ENCODE data around the gene CCL22.
"Not testable (repeated sequence)": the region's sequence is repeated elsewhere in the genome, so short reads cannot be mapped to it uniquely, and the experiment has no call there.

The CCL22 gene

GRCh38 chr16:57394444-57394843, 35.9 kb downstream of the CCL22 start:
- DNase-seq (ENCODE audit: low read depth) = no peak

GRCh38 chr16:57395026-57395425, 36.4 kb downstream of the CCL22 start:
- DNase-seq (ENCODE audit: low read depth) = no peak

GRCh38 chr16:57396786-57397185, 38.2 kb downstream of the CCL22 start:
- no peak for DNase-seq (ENCODE audit: low read depth)

GRCh38 chr16:57397493-57397892, 38.9 kb downstream of the CCL22 start:
- not testable (repeated sequence) for DNase-seq (ENCODE audit: low read depth)

DNA sequence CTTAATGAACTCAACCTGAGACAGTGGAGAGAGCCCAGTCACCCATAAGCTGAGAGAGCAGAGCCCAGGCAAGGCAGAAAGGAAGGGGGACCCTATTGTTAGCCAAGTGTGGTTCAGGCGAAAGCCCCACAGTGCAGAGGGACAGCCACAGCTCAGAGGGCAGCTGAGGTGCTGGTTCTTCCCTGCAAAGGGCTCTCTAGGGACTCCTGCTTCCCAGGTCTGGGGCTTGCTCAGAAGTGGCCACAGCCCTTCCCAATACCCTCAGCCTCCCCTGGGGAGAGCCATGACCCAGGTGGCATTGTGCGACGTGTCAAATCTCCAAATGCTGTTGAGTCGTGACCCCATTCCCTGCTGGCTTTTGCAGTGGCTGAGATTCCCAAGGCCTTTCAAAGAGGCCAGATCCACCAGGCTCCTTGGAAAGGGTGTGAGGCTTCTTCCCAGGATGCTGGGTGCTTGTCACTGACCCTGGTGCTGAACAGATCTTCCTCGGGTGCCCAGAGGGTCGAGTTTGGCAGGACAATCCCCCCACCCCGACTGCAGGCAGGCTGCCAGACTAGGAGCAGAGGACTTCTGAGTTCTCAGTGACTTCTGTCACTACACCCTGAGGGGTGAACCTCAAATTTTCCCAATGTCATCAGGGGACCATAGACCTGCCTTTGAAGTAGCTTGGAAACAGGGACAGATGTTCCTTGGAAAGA, 43.5 kb downstream of the CCL22 start:
- no peak for DNase-seq (ENCODE audit: low read depth)

DNA sequence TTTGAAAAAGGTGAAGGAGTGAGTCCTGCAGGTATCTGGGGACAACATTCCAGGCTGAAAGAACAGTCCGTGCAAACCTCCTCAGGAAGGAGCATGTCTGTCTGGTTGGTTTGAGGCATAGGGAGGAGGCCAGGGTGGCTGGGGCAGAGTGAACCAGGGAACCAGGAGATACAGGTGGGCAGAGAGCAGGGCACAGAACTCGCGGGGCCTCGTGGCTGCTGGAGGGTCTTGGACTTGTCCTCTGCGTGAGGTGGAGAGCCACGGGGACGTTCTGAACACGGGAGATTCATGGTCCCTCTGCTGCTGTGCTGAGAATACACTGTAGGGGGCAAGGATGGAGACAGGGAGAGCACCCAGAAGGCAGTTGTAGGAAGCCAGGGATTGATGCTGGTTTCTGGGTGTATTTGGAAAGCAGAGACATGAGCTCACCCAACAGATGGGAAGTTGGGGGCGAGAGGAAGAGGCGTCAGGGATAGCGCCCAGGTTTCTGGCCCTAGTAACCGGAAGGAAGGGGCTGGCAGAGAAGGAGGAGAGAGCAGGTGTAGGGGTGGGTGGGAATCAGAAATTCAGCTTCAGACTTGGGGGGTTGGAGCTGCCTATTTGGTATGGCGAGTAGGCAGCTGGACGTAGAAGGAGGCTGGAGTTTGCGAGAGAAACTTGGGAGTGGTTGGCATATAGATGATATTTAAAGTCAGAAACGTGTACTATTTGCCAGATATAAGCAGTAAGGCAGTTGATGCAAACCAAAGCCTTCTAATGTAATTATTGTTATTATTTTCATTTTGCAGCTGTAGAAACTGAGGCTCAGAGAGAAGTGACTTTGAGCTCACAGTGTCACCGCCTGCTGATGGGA, 45.6 kb downstream of the CCL22 start, which contains the start of gene CCL17:
Gene CCL17, plus strand, starts transcription at position 803 of the 853 bp plus-strand sequence. CDS start 9,166 bp downstream, outside the sequence.
- no peak for DNase-seq (ENCODE audit: low read depth)

GRCh38 chr16:57405097-57405496, 46.5 kb downstream of the CCL22 start:
- no peak for DNase-seq (ENCODE audit: low read depth)

- DNase-seq (ENCODE audit: low read depth) = no peak
Measured at GRCh38 chr16:57406881-57407280, 48.3 kb downstream of the CCL22 start.

GRCh38 chr16:57407521-57408353, 49.2 kb downstream of the CCL22 start:
- no peak for DNase-seq (ENCODE audit: low read depth)

- no peak for DNase-seq (ENCODE audit: low read depth)
Measured at GRCh38 chr16:57409065-57409464, 50.5 kb downstream of the CCL22 start.

DNA sequence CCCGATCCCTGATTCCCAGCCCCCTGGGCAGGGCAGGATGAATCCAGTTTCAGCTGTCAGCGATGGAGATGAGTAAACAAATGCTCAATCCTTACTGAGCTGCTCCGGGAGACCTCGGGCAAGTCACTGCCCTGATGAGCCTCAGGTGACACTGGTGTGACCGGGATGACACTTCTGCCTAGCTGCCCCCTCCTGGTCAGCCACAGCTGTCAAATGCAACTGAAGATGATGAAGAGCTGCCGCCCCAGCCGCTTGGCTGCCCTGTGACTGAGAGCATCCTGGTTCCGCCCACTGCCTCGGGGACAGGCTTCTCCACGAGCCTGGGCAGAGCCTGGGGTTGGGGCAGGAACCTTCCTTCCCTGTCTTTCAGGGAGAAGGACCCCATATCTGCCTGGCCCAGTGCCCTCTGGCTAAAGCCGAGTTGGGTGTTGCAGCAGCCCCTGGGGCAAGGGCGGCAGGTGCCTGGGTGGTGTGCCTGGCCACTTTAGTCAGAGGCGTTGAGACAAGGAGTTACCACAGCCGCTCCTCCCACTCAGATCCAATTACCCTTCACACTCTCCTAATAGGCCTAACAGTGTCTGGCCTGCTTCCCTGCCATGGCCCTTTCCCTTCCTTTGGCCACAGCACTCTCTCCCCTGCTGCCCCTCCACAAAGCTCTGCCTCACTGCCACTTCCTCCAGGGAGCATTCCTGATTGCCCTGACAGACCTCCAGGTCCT, 51.4 kb downstream of the CCL22 start:
- no peak for DNase-seq (ENCODE audit: low read depth)

- no peak for DNase-seq (ENCODE audit: low read depth)
Measured at GRCh38 chr16:57411362-57411976, 52.9 kb downstream of the CCL22 start.

- DNase-seq (ENCODE audit: low read depth) = no peak
Measured at GRCh38 chr16:57412584-57412983, 54.0 kb downstream of the CCL22 start.

- no peak for DNase-seq (ENCODE audit: low read depth)
Measured at GRCh38 chr16:57413301-57413730, 54.7 kb downstream of the CCL22 start.

- DNase-seq (ENCODE audit: low read depth) = no peak
Measured at GRCh38 chr16:57413733-57414132, 55.1 kb downstream of the CCL22 start.
